ENCODE measurements around the gene EPRS1.

DNA sequence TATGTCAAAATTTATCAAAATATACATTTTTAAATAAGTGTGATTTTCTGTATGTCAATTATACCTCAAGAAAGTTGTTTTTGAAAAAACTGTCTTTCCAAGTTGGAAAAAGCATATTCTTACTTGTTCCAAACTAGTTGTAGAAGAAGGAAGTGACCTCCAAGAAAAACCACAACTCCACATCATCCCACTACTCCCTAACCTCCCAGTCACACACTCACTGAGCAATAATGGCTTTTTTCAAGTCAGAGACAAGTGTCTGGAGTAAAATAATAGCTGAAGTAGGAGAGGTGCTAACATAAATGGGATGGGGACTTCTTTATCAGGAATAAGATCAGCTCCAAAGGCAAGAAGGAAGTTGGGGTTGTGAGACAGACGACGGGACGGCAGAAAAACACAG, 13.4 kb downstream of the EPRS1 start:
- TF ChIP-seq, protein P1, sequence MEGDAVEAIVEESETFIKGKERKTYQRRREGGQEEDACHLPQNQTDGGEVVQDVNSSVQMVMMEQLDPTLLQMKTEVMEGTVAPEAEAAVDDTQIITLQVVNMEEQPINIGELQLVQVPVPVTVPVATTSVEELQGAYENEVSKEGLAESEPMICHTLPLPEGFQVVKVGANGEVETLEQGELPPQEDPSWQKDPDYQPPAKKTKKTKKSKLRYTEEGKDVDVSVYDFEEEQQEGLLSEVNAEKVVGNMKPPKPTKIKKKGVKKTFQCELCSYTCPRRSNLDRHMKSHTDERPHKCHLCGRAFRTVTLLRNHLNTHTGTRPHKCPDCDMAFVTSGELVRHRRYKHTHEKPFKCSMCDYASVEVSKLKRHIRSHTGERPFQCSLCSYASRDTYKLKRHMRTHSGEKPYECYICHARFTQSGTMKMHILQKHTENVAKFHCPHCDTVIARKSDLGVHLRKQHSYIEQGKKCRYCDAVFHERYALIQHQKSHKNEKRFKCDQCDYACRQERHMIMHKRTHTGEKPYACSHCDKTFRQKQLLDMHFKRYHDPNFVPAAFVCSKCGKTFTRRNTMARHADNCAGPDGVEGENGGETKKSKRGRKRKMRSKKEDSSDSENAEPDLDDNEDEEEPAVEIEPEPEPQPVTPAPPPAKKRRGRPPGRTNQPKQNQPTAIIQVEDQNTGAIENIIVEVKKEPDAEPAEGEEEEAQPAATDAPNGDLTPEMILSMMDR (IDR thresholded peaks at IDR 0.05): no peak
- TF ChIP-seq POLR2A (IDR thresholded peaks at IDR 0.05): no peak
